Transverse colon (tissue), 4 donors: ENCODE results near the gene MICAL2. TPM values are rescaled to one million over a fixed set of nuclear protein-coding genes. Genes with fewer than 3 reads are reported as not detected.

ENCODE experiments used
- DNase-seq: peaks from one replicate; pipeline ENCODE4 v3.0.0-alpha.2; 2019
- H3K27ac ChIP-seq, 4 donors: fragments of 200-600 bp; sonication (generic); 2 replicates each; pipeline ENCODE4 v1.5.1; 2016 to 2018; ENCODE audit warnings: inconsistent platforms in 4 of 4
- H3K27me3 ChIP-seq: fragments of 200-600 bp; sonication (generic); 2 replicates; pipeline ENCODE4 v1.5.1; 2017; ENCODE audit warnings: inconsistent platforms
- H3K36me3 ChIP-seq, 4 donors: fragments of 200-600 bp; sonication (generic); 2 replicates each; pipeline ENCODE4 v1.5.1; 2017 to 2019; ENCODE audit warnings: inconsistent platforms in 4 of 4
- H3K4me1 ChIP-seq, 4 donors: fragments of 200-600 bp; sonication (generic); 2 replicates each; pipeline ENCODE4 v1.5.1; 2017 to 2020; ENCODE audit warnings: inconsistent platforms in 4 of 4
- H3K4me3 ChIP-seq, 4 donors: fragments of 200-600 bp; sonication (generic); 1 replicate in 1 of 4; 2 replicates in 3 of 4; pipeline versions ENCODE4 v1.5.1 to v1.6.1; 2017 to 2019; ENCODE audit warnings: inconsistent platforms in 4 of 4
- H3K9me3 ChIP-seq, 2 donors: fragments of 200-600 bp; sonication (generic); 2 replicates each; pipeline ENCODE4 v1.5.1; 2017 to 2019; ENCODE audit warnings: inconsistent platforms in 2 of 2
- CTCF ChIP-seq, 5 experiments: fragments of 200-600 bp in 3 of 5; fragments of 450-650 bp in 2 of 5; sonication (generic) in 3 of 5; IDR thresholded peaks; 1 replicate in 2 of 5; 2 replicates in 3 of 5; pipeline ENCODE4 v1.5.1; 2016 to 2017; ENCODE audit warnings: antibody characterized with exemption in 5 of 5, inconsistent platforms in 3 of 5, mild to moderate bottlenecking in 2 of 5, moderate library complexity in 1 of 5
- EP300 ChIP-seq: sonication (generic); formaldehyde crosslinking; IDR thresholded peaks from one replicate; pipeline ENCODE4 v1.6.1; 2017; ENCODE audit warnings: antibody characterized with exemption, low read depth
- POLR2A ChIP-seq: fragments of 450-650 bp; IDR thresholded peaks from one replicate; pipeline ENCODE4 v1.6.1; 2016; ENCODE audit warnings: antibody characterized with exemption, mild to moderate bottlenecking, moderate library complexity
- POLR2AphosphoS5 ChIP-seq, 3 donors: sonication (generic); formaldehyde crosslinking; IDR thresholded peaks; one replicate each; pipeline ENCODE4 v1.6.1; 2016; ENCODE audit warnings: antibody characterized with exemption in 3 of 3
- WGBS, 2 donors: methylation state at CpG; one replicate each; pipeline ENCODE4 v1.1.5; 2018; ENCODE audit warnings: low coverage in 1 of 2; 5-methylcytosine and 5-hydroxymethylcytosine counted together
- in situ Hi-C, 4 donors: fragments of 200-750 bp; cut with MboI; loops; one replicate each; pipeline versions ENCODE4 v1.15.0 to v1.15.1; 2017; ENCODE audit warnings: low sequenced_read_pairs in 3 of 4, low pct_ligation_motif_present in 1 of 4, low pct_unique_long_range_greater_than_20kb in 1 of 4
- intact Hi-C: fragments of 100-400 bp; cut with DNase I; formaldehyde crosslinking; loops from one replicate; pipeline ENCODE4 v1.15.1; 2023; ENCODE audit warnings: low total_unique reads
- total RNA-seq, 4 donors: library from RNA; depleted of rRNA; stranded (reverse); fragments of >200 nt; gene quantifications; one replicate each; pipeline ENCODE4 v1.1.0, GENCODE V29; 2016

The MICAL2 gene
- total RNA-seq, 4 donors from 2014 or later = 309 to 483 (median 316) TPM

- Histone ChIP-seq H3K4me3 (peak overlapping the region; percentile 32 to 97 (median 66)), H3K9me3 (no peaks in the 10 kb centered on the region), H3K4me1 (peaks cover 12 to 42% (median 28%) of the 10 kb centered on the region in 4 donors), H3K36me3 (no peaks in the 10 kb centered on the region), H3K27me3 (no peaks in the 10 kb centered on the region), H3K27ac (peak overlapping the region; percentile 89 to 98 (median 95))
- intact Hi-C loops = loop anchor here (10.0 kb wide), 2 partner anchors 65 to 125 kb away; no protein-coding TSS in a partner anchor
- in situ Hi-C loops = no loop called here
- TF ChIP-seq EP300 (no peak), CTCF (IDR thresholded peaks at IDR 0.05) (no peak), POLR2AphosphoS5 (IDR thresholded peaks at IDR 0.05) (no peak)
- no peak for DNase-seq
- WGBS, 2 donors = 32 to 35% methylated on average over 3 to 7 of the region's 7 CpGs
These were observed 696 bp upstream of the MICAL2 start for GRCh38 chr11:12109591-12110196.

GRCh38 chr11:12110714-12111548, 541 bp downstream of the MICAL2 start:
- peak in 1 of 3 donors; percentile 43 for TF ChIP-seq POLR2AphosphoS5 (IDR thresholded peaks at IDR 0.05)
- no peak for TF ChIP-seq CTCF (IDR thresholded peaks at IDR 0.05)
- no peak for TF ChIP-seq EP300
- TF ChIP-seq POLR2A = peak; percentile 59
- H3K9me3 ChIP-seq = no peaks in the 10 kb centered on the region
- H3K4me1 ChIP-seq = peaks cover 12 to 44% (median 28%) of the 10 kb centered on the region in 4 donors
- in situ Hi-C loops = no loop called here
- H3K27ac ChIP-seq = peak overlapping the region; percentile 89 to 98 (median 95)
- WGBS, 2 donors = 12% methylated on average over 49 of the region's 67 CpGs; no CpG with 5 or more reads in 1 of the 2 donors
- peak overlapping the region; percentile 65 to 97 (median 82) for H3K4me3 ChIP-seq
- no peaks in the 10 kb centered on the region for H3K27me3 ChIP-seq
- intact Hi-C loops = loop anchor here (10.0 kb wide), 2 partner anchors 64 to 124 kb away; no protein-coding TSS in a partner anchor
- no peaks in the 10 kb centered on the region for H3K36me3 ChIP-seq
- peak; percentile 44 for DNase-seq

- TF ChIP-seq CTCF (IDR thresholded peaks at IDR 0.05) (no peak), EP300 (no peak), POLR2AphosphoS5 (IDR thresholded peaks at IDR 0.05) (no peak), POLR2A (no peak)
- Histone ChIP-seq H3K36me3 (no peaks in the 10 kb centered on the region), H3K27me3 (no peaks in the 10 kb centered on the region), H3K4me1 (peaks cover 12 to 50% (median 28%) of the 10 kb centered on the region in 4 donors), H3K27ac (peak overlapping the region; percentile 89 to 98 (median 95)), H3K4me3 (peak overlapping the region; percentile 65 to 97 (median 82)), H3K9me3 (no peaks in the 10 kb centered on the region)
- intact Hi-C loops = loop anchor here (10.0 kb wide), 2 partner anchors 63 to 123 kb away; no protein-coding TSS in a partner anchor
- 54% methylated on average over 12 of the region's 12 CpGs; no CpG with 5 or more reads in 1 of the 2 donors for WGBS, 2 donors
- no peak for DNase-seq
- in situ Hi-C loops = no loop called here
These were observed 1.4 kb downstream of the MICAL2 start for GRCh38 chr11:12111549-12112520.
